Smooth muscle cell (in vitro differentiated cells): Measurements from ENCODE around the gene CADM2. TPM values are rescaled to one million over a fixed set of nuclear protein-coding genes. Genes with fewer than 3 reads are reported as not detected.
"Not testable (repeated sequence)": the region's sequence is repeated elsewhere in the genome, so short reads cannot be mapped to it uniquely, and the experiment has no call there.

Source experiments
- DNase-seq: peaks from one replicate; lab custom pipeline; 2025; ENCODE audit not compliant: unreplicated experiment; lab: John Stamatoyannopoulos, UW
- H2AFZ ChIP-seq: fragments of 200-600 bp; sonication (generic); 2 replicates; pipeline ENCODE4 v1.6.0; 2016; ENCODE audit warnings: antibody characterized with exemption, low read depth, mild to moderate bottlenecking
- H3F3A ChIP-seq: fragments of 200-600 bp; sonication (generic); 2 replicates; pipeline ENCODE4 v1.6.0; 2017; ENCODE audit warnings: antibody characterized with exemption, low read depth
- H3K27ac ChIP-seq: fragments of 200-600 bp; sonication (generic); 2 replicates; pipeline ENCODE4 v1.5.1; 2016; ENCODE audit warnings: low read depth, mild to moderate bottlenecking
- H3K27me3 ChIP-seq: fragments of 200-600 bp; sonication (generic); 2 replicates; pipeline ENCODE4 v1.6.1; 2016; ENCODE audit warnings: low read depth, mild to moderate bottlenecking
- H3K36me3 ChIP-seq: fragments of 200-600 bp; sonication (generic); 2 replicates; pipeline ENCODE4 v1.5.1; 2016; ENCODE audit warnings: low read depth
- H3K4me1 ChIP-seq: fragments of 200-600 bp; sonication (generic); 2 replicates; pipeline ENCODE4 v1.5.1; 2016; ENCODE audit warnings: low read depth
- H3K4me2 ChIP-seq: fragments of 200-600 bp; sonication (generic); 2 replicates; pipeline ENCODE4 v1.6.0; 2016; ENCODE audit warnings: mild to moderate bottlenecking
- H3K4me3 ChIP-seq: fragments of 200-600 bp; sonication (generic); 2 replicates; pipeline ENCODE4 v1.5.1; 2016; ENCODE audit warnings: mild to moderate bottlenecking
- H3K79me2 ChIP-seq: fragments of 200-600 bp; sonication (generic); 2 replicates; pipeline ENCODE4 v1.6.0; 2016; ENCODE audit warnings: low read depth, mild to moderate bottlenecking
- H3K9ac ChIP-seq: fragments of 200-600 bp; sonication (generic); 2 replicates; pipeline ENCODE4 v1.6.0; 2016; ENCODE audit warnings: low read depth
- H3K9me3 ChIP-seq: fragments of 200-600 bp; sonication (generic); replicated peaks from 2 replicates; pipeline ENCODE4 v1.5.1; 2016; ENCODE audit warnings: low read depth
- H4K20me1 ChIP-seq: fragments of 200-600 bp; sonication (generic); 2 replicates; pipeline ENCODE4 v1.6.0; 2016; ENCODE audit warnings: low read depth
- CTCF ChIP-seq: fragments of 200-600 bp; sonication (generic); IDR thresholded peaks from 2 replicates; pipeline ENCODE4 v1.5.1; 2017; ENCODE audit warnings: borderline replicate concordance, mild to moderate bottlenecking, antibody characterized with exemption; ENCODE audit not compliant: insufficient read depth, poor library complexity, severe bottlenecking
- WGBS: methylation state at CpG from one replicate; pipeline ENCODE4 v1.1.7; 2016; ENCODE audit warnings: low lambda C conversion rate; 5-methylcytosine and 5-hydroxymethylcytosine counted together
- polyA plus RNA-seq: library from polyadenylated mRNA; unstranded; fragments of >200 nt; fragmentation: Nextera tagmentation; extraction: Ambion mirVana; gene quantifications from 2 replicates; pipeline ENCODE4 v1.2.1, GENCODE V29; 2016
- total RNA-seq: library from RNA; depleted of rRNA; stranded (reverse); fragments of >200 nt; gene quantifications from 2 replicates; pipeline ENCODE4 v1.2.3, GENCODE V29; 2014

The CADM2 gene
- total and polyA plus RNA-seq, 2 experiments from 2014 or later = 0.13 TPM; not detected in 1

DNA sequence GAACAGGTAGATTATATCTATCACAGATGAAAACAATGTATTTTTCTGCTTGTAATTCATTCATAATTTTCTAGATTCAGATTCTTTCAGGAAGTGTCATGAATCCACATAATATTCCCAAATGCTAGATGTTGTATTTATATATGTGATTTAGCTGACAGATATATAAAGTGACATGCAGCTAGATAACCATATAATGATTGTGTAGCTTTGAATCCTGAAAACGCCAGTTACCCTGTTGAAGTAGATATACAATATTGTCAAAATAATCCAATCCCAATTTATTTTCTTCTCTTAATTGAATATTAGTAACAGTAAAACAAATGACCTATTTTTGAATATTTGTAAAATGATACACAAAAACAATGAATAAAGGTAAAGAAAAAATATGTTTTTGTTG lies 738.4 kb downstream of the CADM2 start:
- no peak for TF ChIP-seq CTCF
- Histone ChIP-seq H3K27me3 (no peaks in the 10 kb centered on the region), H3K79me2 (no peaks in the 10 kb centered on the region), H3K9ac (no peak overlapping the region), H3K4me3 (no peak overlapping the region), H3K9me3 (no peaks in the 10 kb centered on the region), H2AFZ (no peak overlapping the region), H3K4me2 (no peak overlapping the region), H3K27ac (no peak overlapping the region), H4K20me1 (no peaks in the 10 kb centered on the region), H3K4me1 (no peaks in the 10 kb centered on the region), H3K36me3 (no peaks in the 10 kb centered on the region), H3F3A (no peaks in the 10 kb centered on the region)
- WGBS = 88% methylated on average over 1 of the region's 1 CpG
- no peak for DNase-seq

DNA sequence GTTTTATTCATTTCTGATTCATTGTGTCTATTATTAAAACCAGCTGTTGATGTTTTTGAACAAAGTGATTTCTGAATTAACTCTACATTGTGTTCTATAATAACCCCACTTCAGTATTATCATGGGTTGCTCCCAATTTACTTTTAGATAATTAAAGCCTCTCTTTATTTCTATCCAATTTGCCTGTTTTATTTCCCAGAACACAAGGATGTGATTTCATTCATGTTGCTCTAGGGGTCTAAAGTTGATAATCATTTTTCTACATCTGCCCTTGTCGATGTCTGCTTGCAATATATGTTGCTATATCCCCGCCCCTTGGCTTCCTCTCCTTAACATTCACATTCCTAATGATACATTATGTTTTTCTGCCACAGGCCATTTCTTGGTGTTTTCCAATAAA lies 747.3 kb downstream of the CADM2 start:
- no peaks in the 10 kb centered on the region for H3K4me1 ChIP-seq
- H3K36me3 ChIP-seq = no peaks in the 10 kb centered on the region
- TF ChIP-seq CTCF = no peak
- no peaks in the 10 kb centered on the region for H3F3A ChIP-seq
- WGBS = 91% methylated on average over 2 of the region's 2 CpGs
- no peaks in the 10 kb centered on the region for H3K27me3 ChIP-seq
- H2AFZ ChIP-seq = no peak overlapping the region
- no peak for DNase-seq
- H3K4me2 ChIP-seq = no peak overlapping the region
- H3K79me2 ChIP-seq = no peaks in the 10 kb centered on the region
- H3K9me3 ChIP-seq = no peaks in the 10 kb centered on the region
- H4K20me1 ChIP-seq = no peaks in the 10 kb centered on the region
- no peak overlapping the region for H3K4me3 ChIP-seq
- H3K9ac ChIP-seq = no peak overlapping the region
- no peak overlapping the region for H3K27ac ChIP-seq

DNA sequence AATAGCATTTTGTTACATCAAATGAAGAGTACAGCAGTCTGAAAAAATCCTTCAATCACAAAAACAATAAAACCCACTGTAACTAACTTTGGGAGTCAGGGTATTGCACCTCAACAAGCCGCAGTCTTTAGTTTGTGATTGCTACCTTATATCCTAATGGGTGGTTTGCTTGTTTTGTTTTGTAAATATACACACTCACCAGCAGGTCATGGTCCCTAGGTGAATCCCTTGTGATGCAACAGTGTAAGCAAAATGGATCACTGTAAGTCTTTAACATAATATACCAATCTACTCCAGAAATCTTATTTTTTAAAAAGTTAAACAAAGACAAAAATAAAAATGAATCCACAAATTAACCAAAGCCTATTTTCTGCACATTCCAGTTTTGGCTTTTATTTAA lies 749.5 kb downstream of the CADM2 start:
- DNase-seq, H2AFZ ChIP-seq, H3K4me2 ChIP-seq, H4K20me1 ChIP-seq, H3K9me3 ChIP-seq, H3K9ac ChIP-seq, H3K27ac ChIP-seq, H3K36me3 ChIP-seq, H3K27me3 ChIP-seq, H3F3A ChIP-seq, H3K4me3 ChIP-seq, H3K4me1 ChIP-seq, H3K79me2 ChIP-seq: not testable (repeated sequence)
- WGBS = 47% methylated on average over 1 of the region's 1 CpG

- no peak for TF ChIP-seq CTCF
- Histone ChIP-seq H3K4me1 (no peaks in the 10 kb centered on the region), H3K27me3 (no peaks in the 10 kb centered on the region), H2AFZ (no peak overlapping the region), H3K27ac (no peak overlapping the region), H3K4me2 (no peak overlapping the region), H4K20me1 (no peaks in the 10 kb centered on the region), H3K36me3 (no peaks in the 10 kb centered on the region), H3K4me3 (no peak overlapping the region), H3K79me2 (no peaks in the 10 kb centered on the region), H3K9ac (no peak overlapping the region), H3F3A (no peaks in the 10 kb centered on the region), H3K9me3 (no peaks in the 10 kb centered on the region)
- 94% methylated on average over 2 of the region's 2 CpGs for WGBS
- no peak for DNase-seq
Observed at GRCh38 chr3:85709346-85709892, 750.6 kb downstream of the CADM2 start.
